ENCODE data around the gene ABHD11. TPM values are rescaled to one million over a fixed set of nuclear protein-coding genes. Genes with fewer than 3 reads are reported as not detected.

The ABHD11 gene
- total RNA-seq, 4 donors from 2014 or later, result 3.2 to 9.4 (median 7.6) TPM

DNA sequence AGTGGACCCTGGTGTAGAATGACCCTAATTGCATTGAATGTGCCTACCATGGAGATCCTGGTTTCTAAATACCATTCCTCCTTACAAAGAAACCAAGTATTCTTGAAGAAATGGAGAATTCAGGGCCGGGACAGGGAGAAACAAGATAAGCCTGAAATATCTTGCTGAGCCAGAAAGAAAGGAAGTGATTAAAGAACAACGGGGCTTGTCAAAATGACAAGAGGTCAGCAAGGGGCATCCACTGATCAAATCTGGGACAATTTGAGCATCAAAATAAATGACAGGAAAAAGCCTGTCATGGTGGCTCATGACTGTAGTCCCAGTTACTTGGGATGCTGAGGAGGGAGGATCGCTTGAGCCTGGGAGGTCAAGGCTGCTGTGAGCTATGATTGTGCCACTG lies 8.1 kb downstream of the ABHD11 start:
- no peak overlapping the region for H3K27ac ChIP-seq
- in situ Hi-C loops (cut with MboI; ENCODE audit: low sequenced_read_pairs in 4 of 4) (no loop called here), intact Hi-C loops (cut with DNase I; ENCODE audit: low total_unique reads) (no loop called here)
- H3K4me3 ChIP-seq, result no peak overlapping the region
- peaks cover 0 to 4% (median 0%) of the 10 kb centered on the region in 3 donors for H3K27me3 ChIP-seq
- H3K9me3 ChIP-seq, result no peaks in the 10 kb centered on the region
- no peak for TF ChIP-seq POLR2A (IDR thresholded peaks at IDR 0.05)
- TF ChIP-seq, protein P1, sequence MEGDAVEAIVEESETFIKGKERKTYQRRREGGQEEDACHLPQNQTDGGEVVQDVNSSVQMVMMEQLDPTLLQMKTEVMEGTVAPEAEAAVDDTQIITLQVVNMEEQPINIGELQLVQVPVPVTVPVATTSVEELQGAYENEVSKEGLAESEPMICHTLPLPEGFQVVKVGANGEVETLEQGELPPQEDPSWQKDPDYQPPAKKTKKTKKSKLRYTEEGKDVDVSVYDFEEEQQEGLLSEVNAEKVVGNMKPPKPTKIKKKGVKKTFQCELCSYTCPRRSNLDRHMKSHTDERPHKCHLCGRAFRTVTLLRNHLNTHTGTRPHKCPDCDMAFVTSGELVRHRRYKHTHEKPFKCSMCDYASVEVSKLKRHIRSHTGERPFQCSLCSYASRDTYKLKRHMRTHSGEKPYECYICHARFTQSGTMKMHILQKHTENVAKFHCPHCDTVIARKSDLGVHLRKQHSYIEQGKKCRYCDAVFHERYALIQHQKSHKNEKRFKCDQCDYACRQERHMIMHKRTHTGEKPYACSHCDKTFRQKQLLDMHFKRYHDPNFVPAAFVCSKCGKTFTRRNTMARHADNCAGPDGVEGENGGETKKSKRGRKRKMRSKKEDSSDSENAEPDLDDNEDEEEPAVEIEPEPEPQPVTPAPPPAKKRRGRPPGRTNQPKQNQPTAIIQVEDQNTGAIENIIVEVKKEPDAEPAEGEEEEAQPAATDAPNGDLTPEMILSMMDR (IDR thresholded peaks at IDR 0.05 in 4 of 5, conservative IDR thresholded peaks at IDR 0.05 in 1 of 5), result no peak
- DNase-seq (no peak), ATAC-seq (no peak)
- no peaks in the 10 kb centered on the region for H3K36me3 ChIP-seq
- no peaks in the 10 kb centered on the region for H3K4me1 ChIP-seq

DNA sequence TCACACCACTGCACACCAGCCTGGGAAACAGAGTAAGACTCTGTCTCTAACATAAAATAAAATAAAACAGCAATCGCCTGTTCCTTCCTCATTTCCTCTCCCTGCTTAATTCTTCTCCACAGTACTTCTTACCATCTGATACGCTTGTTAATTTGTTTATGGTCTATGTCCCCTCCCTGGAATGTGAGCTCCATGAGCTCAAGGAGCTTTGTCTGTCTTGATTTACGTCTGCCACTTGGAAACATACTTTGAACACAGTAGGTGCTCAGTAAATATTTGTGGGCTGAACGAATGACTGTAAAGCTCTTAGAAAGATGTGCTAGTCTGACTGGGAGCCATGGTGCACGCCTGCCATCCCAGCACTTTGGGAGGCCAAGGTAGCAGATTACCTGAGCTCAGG lies 10.1 kb downstream of the ABHD11 start:
- no peak overlapping the region for H3K27ac ChIP-seq
- no peaks in the 10 kb centered on the region for H3K4me1 ChIP-seq
- TF ChIP-seq, protein P1 (IDR thresholded peaks at IDR 0.05 in 4 of 5, conservative IDR thresholded peaks at IDR 0.05 in 1 of 5), result no peak
- no peak for TF ChIP-seq POLR2A (IDR thresholded peaks at IDR 0.05)
- peaks cover 0 to 4% (median 0%) of the 10 kb centered on the region in 3 donors for H3K27me3 ChIP-seq
- in situ Hi-C loops (cut with MboI; ENCODE audit: low sequenced_read_pairs in 4 of 4) (loop anchor here in 2 of 4 donors (5.0 kb wide), 1 partner anchor 121 kb away; no protein-coding TSS in a partner anchor), intact Hi-C loops (cut with DNase I; ENCODE audit: low total_unique reads) (no loop called here)
- H3K9me3 ChIP-seq, result no peaks in the 10 kb centered on the region
- DNase-seq (no peak), ATAC-seq (no peak)
- H3K4me3 ChIP-seq, result no peak overlapping the region
- no peaks in the 10 kb centered on the region for H3K36me3 ChIP-seq

DNA sequence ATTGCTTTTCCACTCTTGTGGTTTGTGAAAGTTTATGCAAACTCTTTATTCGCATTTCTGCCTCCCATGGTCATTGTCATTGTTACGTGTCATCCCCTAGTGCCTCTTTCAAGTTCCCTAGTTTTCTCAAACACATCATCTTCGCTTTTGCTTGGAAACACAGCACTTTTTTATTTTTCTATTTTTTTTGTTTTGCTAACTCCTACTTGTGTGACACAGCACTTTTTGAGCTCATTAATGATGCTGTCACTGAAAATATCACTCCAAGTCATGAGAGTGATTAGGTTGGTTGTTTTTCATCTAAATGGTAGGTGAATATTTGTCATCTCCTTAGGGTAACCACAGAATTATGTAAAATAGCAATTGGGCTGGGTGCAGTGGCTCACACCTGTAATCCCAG lies 10.7 kb downstream of the ABHD11 start:
- H3K4me3 ChIP-seq, result no peak overlapping the region
- intact Hi-C loops (cut with DNase I; ENCODE audit: low total_unique reads) (no loop called here), in situ Hi-C loops (cut with MboI; ENCODE audit: low sequenced_read_pairs in 4 of 4) (loop anchor here in 2 of 4 donors (5.0 kb wide), 1 partner anchor 121 kb away; no protein-coding TSS in a partner anchor)
- H3K4me1 ChIP-seq, result no peaks in the 10 kb centered on the region
- no peaks in the 10 kb centered on the region for H3K36me3 ChIP-seq
- H3K27me3 ChIP-seq, result peaks cover 0 to 4% (median 0%) of the 10 kb centered on the region in 3 donors
- ATAC-seq (no peak), DNase-seq (no peak)
- TF ChIP-seq POLR2A (IDR thresholded peaks at IDR 0.05), result no peak
- H3K27ac ChIP-seq, result no peak overlapping the region
- H3K9me3 ChIP-seq, result no peaks in the 10 kb centered on the region

DNA sequence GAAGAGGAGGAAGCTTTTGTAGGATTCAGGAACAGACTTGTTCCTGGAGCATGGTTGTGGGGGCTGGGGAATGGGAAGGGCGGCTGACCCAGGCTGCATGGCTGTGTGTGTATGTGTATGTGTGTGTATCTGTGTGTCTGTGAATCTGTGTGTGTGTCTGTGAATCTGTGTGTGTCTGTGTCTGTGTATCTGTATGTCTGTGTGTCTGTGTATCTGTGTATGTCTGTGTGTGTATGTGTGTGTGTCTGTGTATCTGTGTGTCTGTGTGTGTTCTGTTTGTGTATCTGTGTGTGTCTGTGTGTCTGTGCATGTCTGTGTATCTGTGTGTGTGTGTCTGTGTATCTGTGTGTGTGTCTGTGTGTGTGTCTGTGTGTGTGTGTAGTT lies 12.5 kb downstream of the ABHD11 start:
- Histone ChIP-seq H3K36me3 (no peaks in the 10 kb centered on the region), H3K4me3 (no peak overlapping the region), H3K4me1 (peaks cover 3 to 4% of the 10 kb centered on the region in 2 donors), H3K27me3 (peaks cover 0 to 4% (median 0%) of the 10 kb centered on the region in 3 donors), H3K9me3 (no peaks in the 10 kb centered on the region), H3K27ac (no peak overlapping the region)
- TF ChIP-seq POLR2A (IDR thresholded peaks at IDR 0.05), result no peak
- TF ChIP-seq, protein P1 (IDR thresholded peaks at IDR 0.05 in 4 of 5, conservative IDR thresholded peaks at IDR 0.05 in 1 of 5), result peak in 2 of 5 experiments; percentile 3 to 9
- DNase-seq (no peak), ATAC-seq (no peak)
- in situ Hi-C loops (cut with MboI; ENCODE audit: low sequenced_read_pairs in 4 of 4) (loop anchor here in 2 of 4 donors (5.0 kb wide), 1 partner anchor 119 kb away; no protein-coding TSS in a partner anchor), intact Hi-C loops (cut with DNase I; ENCODE audit: low total_unique reads) (no loop called here)

DNA sequence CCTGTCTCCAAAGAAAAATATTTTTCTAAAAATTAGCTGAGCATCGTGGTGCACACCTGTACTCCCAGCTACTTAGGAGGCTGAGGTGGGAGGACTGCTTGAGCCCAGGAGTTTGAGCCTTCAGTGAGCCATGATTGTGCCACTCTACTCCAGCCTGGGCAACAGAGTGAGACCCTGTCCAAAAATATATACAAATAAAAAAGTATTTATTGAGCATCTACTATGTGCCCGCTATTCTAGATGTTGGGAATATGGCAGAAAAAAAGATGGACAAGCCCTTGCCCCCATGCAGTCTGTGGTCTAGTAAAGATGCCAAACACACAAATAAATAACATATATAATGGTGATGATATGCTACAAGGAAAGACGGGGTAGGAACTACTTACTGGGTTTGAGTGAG lies 14.8 kb downstream of the ABHD11 start:
- H3K4me3 ChIP-seq, result no peak overlapping the region
- ATAC-seq (no peak), DNase-seq (no peak)
- no peak overlapping the region for H3K27ac ChIP-seq
- peaks cover 4 to 17% of the 10 kb centered on the region in 2 donors for H3K4me1 ChIP-seq
- no peaks in the 10 kb centered on the region for H3K36me3 ChIP-seq
- TF ChIP-seq POLR2A (IDR thresholded peaks at IDR 0.05), result no peak
- TF ChIP-seq, protein P1 (IDR thresholded peaks at IDR 0.05 in 4 of 5, conservative IDR thresholded peaks at IDR 0.05 in 1 of 5), result no peak
- in situ Hi-C loops (cut with MboI; ENCODE audit: low sequenced_read_pairs in 4 of 4) (loop anchor here in 1 of 4 donors (5.0 kb wide), 1 partner anchor 117 kb away; no protein-coding TSS in a partner anchor), intact Hi-C loops (cut with DNase I; ENCODE audit: low total_unique reads) (no loop called here)
- peaks cover 0 to 4% (median 0%) of the 10 kb centered on the region in 3 donors for H3K27me3 ChIP-seq
- no peaks in the 10 kb centered on the region for H3K9me3 ChIP-seq
